VCaP (cell line): ENCODE measurements around the gene BTBD19.
"Not testable (repeated sequence)": the region's sequence is repeated elsewhere in the genome, so short reads cannot be mapped to it uniquely, and the experiment has no call there.

Source experiments
- H3K27ac ChIP-seq: fragments of 450-650 bp; 2 replicates; pipeline ENCODE4 v1.5.1; 2017
- TF ChIP-seq, protein P1 (sequence below): fragments of 450-650 bp; conservative IDR thresholded peaks from 2 replicates; pipeline ENCODE4 v1.5.1; 2017; ENCODE audit warnings: mild to moderate bottlenecking, moderate library complexity

Gene BTBD19

GRCh38 chr1:44790968-44791801 is 17.1 kb upstream of the BTBD19 start:
- TF ChIP-seq, protein P1, sequence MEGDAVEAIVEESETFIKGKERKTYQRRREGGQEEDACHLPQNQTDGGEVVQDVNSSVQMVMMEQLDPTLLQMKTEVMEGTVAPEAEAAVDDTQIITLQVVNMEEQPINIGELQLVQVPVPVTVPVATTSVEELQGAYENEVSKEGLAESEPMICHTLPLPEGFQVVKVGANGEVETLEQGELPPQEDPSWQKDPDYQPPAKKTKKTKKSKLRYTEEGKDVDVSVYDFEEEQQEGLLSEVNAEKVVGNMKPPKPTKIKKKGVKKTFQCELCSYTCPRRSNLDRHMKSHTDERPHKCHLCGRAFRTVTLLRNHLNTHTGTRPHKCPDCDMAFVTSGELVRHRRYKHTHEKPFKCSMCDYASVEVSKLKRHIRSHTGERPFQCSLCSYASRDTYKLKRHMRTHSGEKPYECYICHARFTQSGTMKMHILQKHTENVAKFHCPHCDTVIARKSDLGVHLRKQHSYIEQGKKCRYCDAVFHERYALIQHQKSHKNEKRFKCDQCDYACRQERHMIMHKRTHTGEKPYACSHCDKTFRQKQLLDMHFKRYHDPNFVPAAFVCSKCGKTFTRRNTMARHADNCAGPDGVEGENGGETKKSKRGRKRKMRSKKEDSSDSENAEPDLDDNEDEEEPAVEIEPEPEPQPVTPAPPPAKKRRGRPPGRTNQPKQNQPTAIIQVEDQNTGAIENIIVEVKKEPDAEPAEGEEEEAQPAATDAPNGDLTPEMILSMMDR: no peak
- no peak overlapping the region for H3K27ac ChIP-seq

DNA sequence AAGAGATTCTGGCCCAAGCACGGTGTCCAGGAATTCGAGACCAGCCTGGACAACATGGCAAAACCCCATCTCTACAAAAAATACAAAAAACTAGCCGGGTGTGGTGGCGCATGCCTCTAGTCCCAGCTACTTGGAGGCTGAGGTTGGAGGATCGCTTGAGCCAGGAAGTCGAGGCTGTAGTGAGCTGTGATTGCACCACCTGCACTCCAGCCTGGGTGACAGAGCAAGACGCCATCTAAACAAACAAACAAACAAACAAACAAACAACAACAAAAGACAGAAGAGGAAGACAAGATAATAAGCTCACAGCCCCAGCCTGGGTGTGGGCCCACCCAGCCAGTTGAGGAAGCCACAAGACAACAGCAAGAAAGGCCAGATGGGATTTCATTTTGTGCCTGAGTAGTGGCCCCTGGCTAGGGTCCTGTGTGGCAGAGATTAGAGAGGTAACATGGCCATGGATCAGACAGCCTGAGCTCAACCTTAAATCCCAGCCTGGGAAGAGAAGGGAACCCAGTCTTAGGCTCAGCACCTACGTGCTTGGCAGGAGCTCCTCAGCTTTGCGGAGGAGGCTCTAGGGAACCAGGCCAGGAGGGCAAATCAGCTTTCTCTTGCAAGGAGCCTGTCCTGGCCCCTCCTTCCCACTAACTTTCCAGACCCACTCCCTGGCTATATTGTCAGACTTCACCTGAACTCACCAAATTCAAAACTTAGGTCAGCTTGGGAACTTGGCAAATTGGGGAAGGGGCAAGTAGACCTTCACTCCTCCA is 15.4 kb upstream of the BTBD19 start:
- TF ChIP-seq, protein P1: no peak
- H3K27ac ChIP-seq: no peak overlapping the region

GRCh38 chr1:44797886-44798285 is 10.4 kb upstream of the BTBD19 start:
- not testable (repeated sequence) for H3K27ac ChIP-seq

DNA sequence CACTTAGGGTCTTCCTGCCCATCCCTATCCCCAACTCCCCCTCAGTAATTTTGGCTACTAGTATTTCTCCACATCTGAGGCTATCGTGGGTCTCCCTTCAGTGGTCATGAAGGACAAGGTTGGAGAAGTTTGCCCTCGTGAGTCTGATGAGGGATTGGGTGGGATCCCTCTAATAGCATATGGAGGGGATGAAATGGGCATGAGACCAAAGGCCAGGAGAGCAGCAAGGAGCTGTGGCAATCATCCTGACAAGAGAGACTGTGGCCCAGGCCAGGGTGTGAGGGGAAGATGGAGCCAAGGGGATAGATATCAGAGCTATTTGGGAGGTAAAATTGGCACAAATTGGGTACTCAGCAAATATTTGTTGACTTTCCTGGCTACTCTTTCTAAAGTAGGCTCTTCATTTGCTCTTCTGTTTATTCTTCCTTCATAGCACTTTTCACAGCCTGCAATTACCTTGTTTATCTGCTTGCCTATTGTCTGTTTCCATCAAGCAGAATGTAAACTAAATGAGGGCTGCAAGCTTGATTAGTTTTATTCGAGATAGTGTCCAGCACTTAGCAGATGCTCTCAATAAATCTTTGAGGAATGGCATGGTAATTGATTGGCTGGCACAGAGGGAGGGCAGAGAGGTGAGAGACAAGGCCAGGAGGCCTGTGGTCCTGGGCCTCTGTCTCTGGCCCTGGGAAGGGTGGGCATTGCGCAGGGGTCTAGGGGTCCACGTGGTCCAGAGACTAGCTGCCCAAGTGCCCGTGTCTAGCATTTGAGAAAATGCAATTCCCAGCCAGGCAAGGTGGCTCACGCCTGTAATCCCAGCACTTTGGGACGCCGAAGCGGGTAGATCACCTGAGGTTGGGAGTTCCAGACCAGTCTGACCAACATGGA is 9.6 kb upstream of the BTBD19 start:
- TF ChIP-seq, protein P1: no peak
- peak overlapping the region; percentile 70 for H3K27ac ChIP-seq

- TF ChIP-seq, protein P1: peak; percentile 93
- peak within 1 kb of the TSS; percentile 70 for H3K27ac ChIP-seq
Observed at GRCh38 chr1:44799770-44800584, 8.3 kb upstream of the BTBD19 start, which contains the start of gene PLK3. TSS of gene PLK3 (plus strand) at chr1:44800377. CDS start at chr1:44800464, 87 bp downstream.

- H3K27ac ChIP-seq: no peak overlapping the region
- TF ChIP-seq, protein P1: no peak
Observed at GRCh38 chr1:44801491-44802305, 6.6 kb upstream of the BTBD19 start.
